Ishikawa (cell line): ENCODE measurements around the gene ACTR3.
A peak's percentile ranks its signal among the peaks of the same experiment; 100 is the strongest.

Experiments used
- CEBPB ChIP-seq: IDR thresholded peaks from 2 replicates; pipeline ENCODE4 v1.6.1; 2012
- CREB1 ChIP-seq: IDR thresholded peaks from 2 replicates; pipeline ENCODE4 v1.6.1; 2012; ENCODE audit warnings: low read depth
- EGR1 ChIP-seq: IDR thresholded peaks from 2 replicates; pipeline ENCODE4 v1.6.1; 2012
- EP300 ChIP-seq: IDR thresholded peaks from 2 replicates; pipeline ENCODE4 v1.6.1; 2012; ENCODE audit warnings: borderline replicate concordance
- FOXM1 ChIP-seq: IDR thresholded peaks from 2 replicates; pipeline ENCODE4 v1.6.1; 2012; ENCODE audit warnings: low read depth, borderline replicate concordance
- NFIC ChIP-seq: IDR thresholded peaks from 2 replicates; pipeline ENCODE4 v1.6.1; 2012
- RAD21 ChIP-seq: IDR thresholded peaks from 2 replicates; pipeline ENCODE4 v1.6.1; 2012; ENCODE audit warnings: low read depth
- TAF1 ChIP-seq: IDR thresholded peaks from 2 replicates; pipeline ENCODE4 v1.6.1; 2012; ENCODE audit warnings: low read depth, mild to moderate bottlenecking
- TCF12 ChIP-seq: IDR thresholded peaks from 2 replicates; pipeline ENCODE4 v1.6.1; 2012; ENCODE audit warnings: low read depth
- TEAD4 ChIP-seq: IDR thresholded peaks from 2 replicates; pipeline ENCODE4 v1.6.1; 2012
- YY1 ChIP-seq: IDR thresholded peaks from 2 replicates; pipeline ENCODE4 v1.6.1; 2012; ENCODE audit warnings: low read depth
- ZBTB7A ChIP-seq: IDR thresholded peaks from 2 replicates; pipeline ENCODE4 v1.6.1; 2012; ENCODE audit warnings: low read depth
- TF ChIP-seq, protein P1 (sequence below): IDR thresholded peaks from 2 replicates; pipeline ENCODE4 v1.6.1; 2012
- TF ChIP-seq, protein P2 (sequence below): IDR thresholded peaks from 2 replicates; pipeline ENCODE4 v1.6.1; 2012; ENCODE audit warnings: low read depth, mild to moderate bottlenecking
- TF ChIP-seq, protein P3 (sequence below): IDR thresholded peaks from 2 replicates; pipeline ENCODE4 v1.6.1; 2012

Gene ACTR3

DNA sequence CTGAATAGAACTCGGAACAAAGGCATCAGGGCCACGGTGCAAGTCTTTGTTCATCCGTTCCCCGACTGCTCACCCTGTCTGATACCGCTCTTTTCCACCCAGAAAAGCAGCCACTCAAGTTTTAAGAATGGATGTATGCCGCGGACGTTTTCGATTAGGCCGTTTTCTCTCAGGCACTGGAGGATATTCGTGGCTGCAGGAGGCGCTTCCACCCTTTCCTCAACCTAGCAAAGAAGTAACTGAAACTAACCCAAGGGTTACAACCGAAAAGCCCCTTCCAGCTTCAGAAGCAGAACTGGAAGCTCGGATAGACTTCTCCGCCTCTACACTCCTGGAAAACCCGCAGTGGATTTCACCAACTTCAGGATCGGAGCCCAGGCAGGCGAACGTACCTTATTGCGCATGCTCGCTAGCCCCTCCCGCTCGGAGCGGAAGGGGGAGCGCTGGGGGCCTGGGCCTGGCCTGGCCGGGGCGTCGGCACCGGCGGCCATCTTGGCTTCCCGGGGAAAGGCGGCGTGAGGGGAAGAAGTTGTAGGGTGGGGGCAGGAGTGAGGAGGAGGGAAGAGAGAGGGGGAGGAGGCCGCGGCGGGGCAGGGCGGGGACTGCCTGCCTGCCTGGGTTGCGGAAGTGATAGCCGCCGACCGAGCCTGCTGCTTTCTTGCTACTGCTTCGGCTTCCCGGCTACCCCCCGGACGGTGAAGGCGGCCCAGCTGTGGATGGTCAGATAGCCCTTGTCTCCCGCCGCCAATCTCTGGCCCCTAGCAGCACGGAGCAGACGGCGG lies at the start of gene ACTR3:
Gene ACTR3, plus strand, starts transcription at position 619 of the 782 bp plus-strand sequence. CDS start 191 bp downstream, outside the sequence.
- TF ChIP-seq CEBPB (no peak), TAF1 (peak; percentile 95), TCF12 (peak; percentile 76), EP300 (peak; percentile 45; the same call in 1 of the 2 replicates), EGR1 (no peak; the same call in 1 of the 2 replicates), TEAD4 (peak; percentile 46; the same call in 1 of the 2 replicates), YY1 (peak; percentile 97)
- TF ChIP-seq, protein P1, sequence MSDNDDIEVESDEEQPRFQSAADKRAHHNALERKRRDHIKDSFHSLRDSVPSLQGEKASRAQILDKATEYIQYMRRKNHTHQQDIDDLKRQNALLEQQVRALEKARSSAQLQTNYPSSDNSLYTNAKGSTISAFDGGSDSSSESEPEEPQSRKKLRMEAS, result peak; percentile 84

DNA sequence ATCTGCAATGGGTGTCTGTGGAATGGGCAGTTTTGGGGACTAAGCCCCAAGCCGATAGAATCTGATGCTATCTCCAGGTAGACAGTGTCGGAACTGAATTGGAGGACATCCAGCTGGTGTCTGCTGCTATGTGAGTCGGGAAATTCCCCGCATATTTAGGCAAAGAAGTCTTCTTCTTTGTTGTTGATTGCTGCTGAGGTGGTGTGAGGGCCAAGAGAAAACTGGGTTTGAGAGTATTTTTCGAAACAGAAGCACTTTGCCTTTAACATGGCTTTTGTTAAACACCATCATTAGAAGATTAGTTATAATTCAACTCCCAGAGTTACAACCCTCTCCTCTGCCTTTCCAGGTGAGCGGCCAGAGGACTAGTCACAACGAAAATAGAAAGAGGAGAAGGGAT lies 49.4 kb upstream of the ACTR3 start:
- TF ChIP-seq, protein P2, sequence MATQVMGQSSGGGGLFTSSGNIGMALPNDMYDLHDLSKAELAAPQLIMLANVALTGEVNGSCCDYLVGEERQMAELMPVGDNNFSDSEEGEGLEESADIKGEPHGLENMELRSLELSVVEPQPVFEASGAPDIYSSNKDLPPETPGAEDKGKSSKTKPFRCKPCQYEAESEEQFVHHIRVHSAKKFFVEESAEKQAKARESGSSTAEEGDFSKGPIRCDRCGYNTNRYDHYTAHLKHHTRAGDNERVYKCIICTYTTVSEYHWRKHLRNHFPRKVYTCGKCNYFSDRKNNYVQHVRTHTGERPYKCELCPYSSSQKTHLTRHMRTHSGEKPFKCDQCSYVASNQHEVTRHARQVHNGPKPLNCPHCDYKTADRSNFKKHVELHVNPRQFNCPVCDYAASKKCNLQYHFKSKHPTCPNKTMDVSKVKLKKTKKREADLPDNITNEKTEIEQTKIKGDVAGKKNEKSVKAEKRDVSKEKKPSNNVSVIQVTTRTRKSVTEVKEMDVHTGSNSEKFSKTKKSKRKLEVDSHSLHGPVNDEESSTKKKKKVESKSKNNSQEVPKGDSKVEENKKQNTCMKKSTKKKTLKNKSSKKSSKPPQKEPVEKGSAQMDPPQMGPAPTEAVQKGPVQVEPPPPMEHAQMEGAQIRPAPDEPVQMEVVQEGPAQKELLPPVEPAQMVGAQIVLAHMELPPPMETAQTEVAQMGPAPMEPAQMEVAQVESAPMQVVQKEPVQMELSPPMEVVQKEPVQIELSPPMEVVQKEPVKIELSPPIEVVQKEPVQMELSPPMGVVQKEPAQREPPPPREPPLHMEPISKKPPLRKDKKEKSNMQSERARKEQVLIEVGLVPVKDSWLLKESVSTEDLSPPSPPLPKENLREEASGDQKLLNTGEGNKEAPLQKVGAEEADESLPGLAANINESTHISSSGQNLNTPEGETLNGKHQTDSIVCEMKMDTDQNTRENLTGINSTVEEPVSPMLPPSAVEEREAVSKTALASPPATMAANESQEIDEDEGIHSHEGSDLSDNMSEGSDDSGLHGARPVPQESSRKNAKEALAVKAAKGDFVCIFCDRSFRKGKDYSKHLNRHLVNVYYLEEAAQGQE, result no peak
- TF ChIP-seq RAD21, result no peak
- no peak for TF ChIP-seq TCF12
- TF ChIP-seq, protein P3, sequence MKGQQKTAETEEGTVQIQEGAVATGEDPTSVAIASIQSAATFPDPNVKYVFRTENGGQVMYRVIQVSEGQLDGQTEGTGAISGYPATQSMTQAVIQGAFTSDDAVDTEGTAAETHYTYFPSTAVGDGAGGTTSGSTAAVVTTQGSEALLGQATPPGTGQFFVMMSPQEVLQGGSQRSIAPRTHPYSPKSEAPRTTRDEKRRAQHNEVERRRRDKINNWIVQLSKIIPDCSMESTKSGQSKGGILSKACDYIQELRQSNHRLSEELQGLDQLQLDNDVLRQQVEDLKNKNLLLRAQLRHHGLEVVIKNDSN, result no peak
- TF ChIP-seq EGR1, result no peak
- no peak for TF ChIP-seq TAF1
- TF ChIP-seq EP300, result no peak
- TF ChIP-seq CREB1, result no peak
- no peak for TF ChIP-seq ZBTB7A
- no peak for TF ChIP-seq NFIC
- TF ChIP-seq FOXM1, result no peak
- TF ChIP-seq TEAD4, result no peak
- TF ChIP-seq CEBPB, result no peak
- TF ChIP-seq YY1, result no peak
- TF ChIP-seq, protein P1, result no peak

DNA sequence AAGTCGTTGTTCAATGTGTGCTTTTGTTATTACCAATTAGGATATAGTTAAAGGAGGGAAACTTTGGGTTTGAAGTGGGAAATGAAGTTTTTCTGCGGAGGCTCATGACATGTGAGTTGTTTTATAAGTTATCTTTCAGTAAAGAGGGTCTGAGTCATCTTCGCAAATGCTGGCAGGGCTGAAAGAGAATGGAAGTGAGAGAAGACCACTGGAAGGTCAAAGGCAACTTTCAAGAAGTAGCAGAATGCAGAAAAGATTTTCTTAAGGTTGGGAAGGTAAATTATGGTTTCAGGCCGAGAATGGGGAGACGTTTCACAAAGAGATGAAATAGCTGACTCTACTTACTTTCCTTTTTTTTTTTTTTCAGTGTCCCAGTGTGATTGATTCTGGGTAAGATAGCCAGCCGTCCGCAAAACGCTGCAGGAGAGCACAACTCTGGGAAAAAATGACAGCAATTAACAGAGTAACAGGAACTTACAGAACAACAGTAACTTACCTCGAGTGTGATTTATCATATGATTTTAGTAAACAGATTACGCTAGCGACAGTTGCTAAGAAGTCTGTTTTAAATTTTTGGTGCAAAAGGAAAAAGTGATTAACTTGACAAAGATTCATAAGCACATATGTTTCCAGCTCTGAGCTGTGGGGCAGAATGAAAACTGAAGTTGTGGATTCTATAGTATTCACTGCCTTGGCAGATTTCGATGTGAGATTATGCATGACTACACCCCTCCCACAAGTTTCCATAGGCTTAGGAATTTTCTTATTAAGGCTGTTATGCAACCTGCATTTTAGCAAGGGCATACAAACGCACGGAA lies 46.8 kb upstream of the ACTR3 start:
- TF ChIP-seq, protein P1, result no peak
- peak; percentile 83 for TF ChIP-seq CEBPB

DNA sequence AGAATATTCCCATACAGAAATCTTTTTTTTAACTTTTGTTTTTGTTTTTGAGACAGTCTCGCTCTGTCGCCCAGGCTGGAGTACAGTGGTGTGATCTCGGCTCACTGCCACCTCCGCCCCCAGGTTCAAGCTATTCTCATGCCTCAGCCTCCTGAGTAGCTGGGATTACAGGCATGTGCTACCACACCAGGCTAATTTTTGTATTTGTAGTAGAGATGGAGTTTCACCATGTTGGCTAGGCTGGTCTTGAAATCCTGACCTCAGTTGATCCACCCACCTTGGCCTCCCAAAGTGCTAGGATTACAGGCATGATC lies 46.2 kb upstream of the ACTR3 start:
- TF ChIP-seq EGR1, result 0 out of 2 replicates have a peak, but pooled peaks have one; percentile 32

DNA sequence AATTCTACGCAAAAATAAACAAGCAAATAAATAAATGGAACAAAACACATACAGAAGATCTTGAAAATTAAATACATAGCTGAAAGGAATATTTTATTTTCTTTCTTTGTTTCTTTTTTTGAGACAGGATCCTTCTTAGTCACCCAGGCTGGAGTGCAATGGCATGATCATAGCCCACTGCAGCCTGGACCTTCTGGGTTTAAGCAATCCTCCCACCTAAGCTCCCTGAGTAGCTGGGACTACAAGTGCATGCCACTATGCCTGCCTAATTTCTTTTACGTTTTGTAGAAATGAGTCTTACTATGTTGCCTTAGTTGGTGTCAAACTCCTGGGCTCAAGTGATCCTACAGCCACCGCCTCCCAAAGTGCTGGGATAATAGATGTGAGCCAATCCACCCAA lies 44.6 kb upstream of the ACTR3 start:
- TF ChIP-seq, protein P3, result no peak
- TF ChIP-seq, protein P1, result no peak
- TF ChIP-seq TAF1, result no peak
- TF ChIP-seq, protein P2, result no peak
- TF ChIP-seq TEAD4, result no peak
- no peak for TF ChIP-seq NFIC
- no peak for TF ChIP-seq YY1
- TF ChIP-seq ZBTB7A, result no peak
- no peak for TF ChIP-seq CREB1
- no peak for TF ChIP-seq EP300
- TF ChIP-seq RAD21, result no peak
- no peak for TF ChIP-seq TCF12
- no peak for TF ChIP-seq CEBPB
- no peak for TF ChIP-seq FOXM1
- TF ChIP-seq EGR1, result no peak
